Mesenteric fat pad (tissue), 1 donor: Measurements from ENCODE around the gene KAZALD1. TPM values are rescaled to one million over a fixed set of nuclear protein-coding genes. Genes with fewer than 3 reads are reported as not detected.
A peak's percentile ranks its signal among the peaks of the same experiment; 100 is the strongest.
"Not testable (repeated sequence)": the region's sequence is repeated elsewhere in the genome, so short reads cannot be mapped to it uniquely, and the experiment has no call there.

Source experiments
- DNase-seq: peaks from one replicate; pipeline ENCODE4 v3.0.0-alpha.2; 2020; ENCODE audit warnings: low spot score
- total RNA-seq: library from RNA; stranded (reverse); fragmentation: NEBNext Ultra II Directional; extraction: Animal tissue kit (Norgen Biotek cat#: 25700); gene quantifications from one replicate; pipeline ENCODE4 v1.2.1, GENCODE V29; 2021
- donor health status: DM: yes; HTN: yes; CAD: no.

Gene KAZALD1
- total RNA-seq, 1 donor from 2014 or later = 1.9 TPM

DNA sequence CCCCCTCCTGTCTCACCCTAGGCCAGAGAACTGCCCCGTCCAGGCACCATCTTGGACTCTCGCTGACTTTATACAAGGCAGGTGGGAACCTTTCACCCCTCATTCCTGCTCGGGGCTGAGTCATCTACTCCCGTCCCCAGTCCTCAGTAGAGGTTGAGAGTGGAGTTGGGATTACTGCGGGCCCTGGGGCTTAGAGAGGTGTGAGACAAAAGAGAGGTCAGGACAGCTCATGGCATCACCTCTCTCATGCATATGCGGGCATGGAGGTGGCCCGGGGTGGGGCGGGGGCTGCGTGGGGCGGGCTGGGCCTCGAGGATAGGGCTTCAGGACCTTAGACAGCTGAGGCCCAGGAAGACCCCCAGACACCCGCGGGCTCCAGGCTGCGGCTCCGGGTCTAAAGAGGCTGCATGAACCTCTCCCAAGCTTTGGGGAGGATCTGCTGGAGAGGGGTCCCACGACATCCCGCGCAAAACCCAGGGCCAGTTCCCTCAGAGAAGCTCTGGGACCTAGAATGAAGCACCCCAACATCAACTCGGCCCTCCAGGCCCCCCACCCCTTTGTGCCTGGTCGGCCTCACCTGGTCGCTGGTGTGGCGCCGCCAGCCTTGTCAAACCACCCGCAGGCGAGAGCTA is 31.2 kb upstream of the KAZALD1 start:
- DNase-seq = no peak

DNA sequence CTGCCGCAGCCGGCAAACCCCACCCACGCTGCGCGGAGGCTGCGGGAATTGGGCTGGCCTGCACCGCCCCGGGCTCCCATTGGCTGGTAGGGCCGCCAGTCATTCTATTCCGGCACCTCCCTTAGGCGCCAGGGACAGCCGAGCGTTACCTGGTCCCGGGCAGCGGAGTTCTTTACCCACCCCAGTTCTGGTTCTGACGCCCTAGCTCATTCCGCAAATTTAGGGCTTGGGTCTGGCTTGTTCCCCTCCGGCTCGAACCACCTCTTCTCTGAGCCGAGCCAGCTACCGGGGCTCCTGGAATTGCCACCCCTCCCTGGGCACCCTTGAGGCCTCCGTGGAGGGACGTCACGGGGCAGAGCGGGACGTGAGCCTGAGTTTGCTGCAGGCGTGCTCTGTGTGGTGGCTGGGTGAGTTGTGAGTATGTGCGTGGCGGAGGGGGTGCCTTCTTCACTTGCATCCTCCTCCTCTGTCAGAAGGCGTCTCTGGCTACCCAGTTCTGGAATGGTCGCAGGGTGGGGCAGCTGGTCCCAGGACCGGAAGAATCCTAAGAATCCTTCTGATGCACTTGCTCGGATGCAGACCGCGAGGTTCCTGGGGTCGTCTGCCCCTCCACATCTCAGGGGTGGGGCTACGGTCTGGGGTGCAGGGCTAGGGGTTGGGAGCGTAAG is 30.5 kb upstream of the KAZALD1 start, which contains the start of the genes PDZD7 and SFXN3:
Gene PDZD7 (minus strand): TSS at position 2 of the 668 bp plus-strand sequence. CDS start 910 bp downstream, outside the sequence.
Gene SFXN3 (plus strand): TSS at position 107 of the 668 bp plus-strand sequence. CDS start 3,461 bp downstream, outside the sequence.
- DNase-seq = peak; percentile 98

DNA sequence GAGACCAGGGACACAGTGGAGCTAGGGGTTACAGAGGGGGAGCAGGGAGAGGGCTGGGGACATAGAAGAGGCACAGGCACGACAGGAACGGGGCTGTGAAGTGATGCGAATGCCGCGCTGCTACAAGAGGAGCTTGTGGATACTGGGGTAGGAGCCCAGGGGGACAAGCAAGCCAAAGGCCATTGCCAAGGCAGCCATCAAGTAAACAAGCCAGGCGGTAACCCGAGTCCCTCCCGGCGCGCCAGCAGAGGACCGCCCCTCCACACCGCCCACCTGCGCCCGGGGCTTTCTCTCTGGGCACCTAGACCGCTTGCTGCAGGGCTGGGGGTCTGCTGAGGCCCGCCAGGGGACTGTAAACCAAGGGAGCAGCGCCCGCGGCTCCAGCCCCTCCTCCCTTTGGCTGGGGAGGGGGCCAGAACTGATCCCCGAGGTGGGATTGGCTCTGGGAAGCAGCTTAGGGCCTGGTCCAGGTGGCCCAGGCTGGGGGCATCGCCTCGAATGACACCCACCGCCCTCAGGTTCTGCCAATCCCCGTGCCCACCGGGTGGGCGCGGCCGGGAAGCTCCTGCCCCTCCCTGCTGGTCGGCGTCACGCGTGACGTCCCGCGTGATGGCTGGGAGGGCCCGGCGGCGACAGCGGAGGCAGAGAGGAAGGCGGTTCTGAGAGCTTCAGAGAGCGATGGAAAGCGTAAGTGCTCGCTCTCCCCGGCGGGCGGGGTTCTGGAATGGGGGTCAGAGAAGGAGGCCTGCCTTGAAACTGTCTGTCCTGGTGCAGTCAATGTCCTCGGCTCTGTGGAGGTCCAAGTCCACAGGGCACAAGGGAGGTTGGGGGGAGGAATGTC is 29.8 kb upstream of the KAZALD1 start:
- peak; percentile 94 for DNase-seq

DNA sequence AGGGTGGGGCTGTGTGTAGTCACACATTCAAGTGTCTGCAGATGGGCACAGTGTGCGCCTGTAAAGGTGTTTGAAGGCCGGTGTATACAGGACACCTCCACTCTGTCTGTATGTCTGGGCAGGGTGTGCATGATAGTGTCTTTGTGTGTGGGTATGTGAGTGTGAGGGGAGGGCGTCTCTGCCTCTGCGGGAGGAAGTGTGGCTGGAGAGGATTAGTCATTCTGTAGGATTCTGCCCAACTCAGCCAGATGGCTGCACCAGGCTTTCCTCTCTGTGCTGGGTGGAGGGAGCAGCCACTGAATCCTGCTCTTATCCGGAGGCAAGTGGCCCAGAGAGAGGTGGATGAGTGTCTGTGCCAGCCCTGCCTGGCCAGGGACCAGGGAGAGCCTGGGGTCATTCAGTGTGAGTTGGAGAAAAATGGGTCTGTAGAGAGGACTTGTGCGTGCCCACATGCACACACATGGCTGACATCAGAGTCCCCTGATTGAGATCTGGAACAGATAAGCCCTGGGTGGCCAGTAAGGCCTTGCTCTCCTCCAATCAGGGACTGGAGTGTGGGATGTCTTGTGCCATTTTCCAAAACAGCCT is 29.1 kb upstream of the KAZALD1 start:
- no peak for DNase-seq

DNA sequence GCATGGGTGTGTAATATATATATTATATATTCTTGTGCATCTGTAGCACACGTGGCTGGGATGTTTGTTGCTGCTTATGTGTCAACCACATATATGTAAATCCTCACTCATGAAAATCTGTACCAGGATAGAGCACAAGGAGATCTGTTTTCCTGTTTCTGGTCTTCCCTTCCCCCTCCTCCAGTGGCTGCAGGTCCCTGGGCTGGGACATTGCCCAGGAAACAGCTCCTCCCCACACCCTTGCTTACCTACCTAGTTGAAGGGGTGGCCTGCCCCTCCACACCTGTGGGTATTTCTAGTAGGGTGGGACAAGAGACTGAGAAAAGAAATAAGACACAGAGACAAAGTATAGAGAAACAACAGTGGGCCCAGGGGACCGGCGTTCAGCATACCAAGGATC is 28.5 kb upstream of the KAZALD1 start:
- DNase-seq = no peak

DNA sequence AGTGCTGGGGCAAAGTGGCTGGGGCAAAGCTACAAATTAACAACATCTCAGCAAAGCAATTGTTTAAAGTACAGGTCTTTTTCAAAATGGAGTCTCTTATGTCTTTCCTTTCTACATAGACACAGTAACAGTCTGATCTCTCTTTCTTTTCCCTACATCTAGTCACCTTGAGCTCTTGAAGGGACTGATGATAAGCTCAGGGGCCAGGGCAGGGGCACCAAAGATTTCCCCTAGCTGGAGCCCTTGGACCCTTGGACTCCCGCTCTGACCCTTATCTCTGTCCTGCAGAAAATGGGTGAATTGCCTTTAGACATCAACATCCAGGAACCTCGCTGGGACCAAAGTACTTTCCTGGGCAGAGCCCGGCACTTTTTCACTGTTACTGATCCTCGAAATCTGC is 27.4 kb upstream of the KAZALD1 start:
- DNase-seq = not testable (repeated sequence)

DNA sequence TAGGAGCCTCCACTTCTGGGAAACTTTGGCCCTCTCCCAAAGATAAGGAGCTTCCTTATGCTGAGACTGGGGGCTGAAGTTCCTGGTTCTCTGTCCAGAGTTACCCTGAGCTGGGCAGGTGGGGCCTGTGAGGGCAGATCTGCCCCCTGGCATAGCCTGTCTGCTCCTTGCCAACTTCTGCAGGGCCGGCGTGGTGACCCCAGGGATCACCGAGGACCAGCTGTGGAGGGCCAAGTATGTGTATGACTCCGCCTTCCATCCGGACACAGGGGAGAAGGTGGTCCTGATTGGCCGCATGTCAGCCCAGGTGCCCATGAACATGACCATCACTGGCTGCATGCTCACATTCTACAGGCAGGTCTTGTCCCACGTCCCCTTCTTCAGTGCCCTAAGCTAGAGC is 26.5 kb upstream of the KAZALD1 start:
- DNase-seq = no peak

DNA sequence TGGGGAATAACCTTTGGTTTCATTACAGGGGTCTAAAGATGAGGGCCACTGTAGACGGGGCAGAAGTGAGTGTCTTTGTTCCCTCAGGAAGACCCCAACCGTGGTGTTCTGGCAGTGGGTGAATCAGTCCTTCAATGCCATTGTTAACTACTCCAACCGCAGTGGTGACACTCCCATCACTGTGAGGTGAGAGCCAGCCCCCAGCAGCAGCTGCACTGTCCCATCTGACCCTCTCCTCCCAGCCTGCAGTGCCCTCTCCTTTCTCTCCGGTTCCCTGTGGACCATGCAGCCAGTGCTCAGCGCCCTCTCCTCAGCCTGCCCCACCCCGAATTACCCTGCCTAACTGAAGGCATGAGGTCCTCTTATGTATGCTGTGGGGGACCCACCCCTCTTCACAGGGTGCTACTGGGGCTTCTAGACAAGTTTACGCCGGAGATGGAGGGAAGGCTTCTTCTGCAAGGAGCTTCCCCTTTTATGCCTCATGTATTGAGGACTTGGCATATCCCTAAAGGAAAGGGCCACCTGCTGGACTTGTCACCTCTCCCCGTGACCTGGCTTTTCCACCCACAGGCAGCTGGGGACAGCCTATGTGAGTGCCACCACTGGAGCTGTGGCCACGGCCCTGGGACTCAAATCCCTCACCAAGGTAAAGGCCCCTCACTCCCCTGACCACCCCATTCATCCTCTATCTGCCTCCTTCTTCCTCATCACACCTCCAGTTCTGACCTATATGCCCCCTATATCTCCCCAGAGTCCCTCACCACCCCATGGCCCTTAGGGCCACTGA is 25.7 kb upstream of the KAZALD1 start:
- DNase-seq = no peak

DNA sequence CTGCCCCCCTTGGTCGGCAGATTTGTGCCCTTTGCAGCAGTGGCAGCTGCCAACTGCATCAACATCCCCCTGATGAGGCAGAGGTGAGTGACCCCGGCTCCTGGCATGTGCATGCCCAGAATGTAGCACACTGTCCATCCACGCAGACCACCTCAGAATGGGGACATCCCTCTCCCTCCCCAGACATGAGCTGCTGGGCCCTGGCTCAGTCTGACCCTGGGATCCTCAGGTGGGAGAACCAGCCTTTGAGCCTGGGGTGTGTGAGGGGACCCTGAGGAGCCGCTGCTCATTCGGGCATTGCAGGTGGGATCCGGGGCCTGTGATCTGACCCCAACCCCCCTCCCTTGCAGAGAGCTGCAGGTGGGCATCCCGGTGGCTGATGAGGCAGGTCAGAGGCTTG is 25.1 kb upstream of the KAZALD1 start:
- no peak for DNase-seq

DNA sequence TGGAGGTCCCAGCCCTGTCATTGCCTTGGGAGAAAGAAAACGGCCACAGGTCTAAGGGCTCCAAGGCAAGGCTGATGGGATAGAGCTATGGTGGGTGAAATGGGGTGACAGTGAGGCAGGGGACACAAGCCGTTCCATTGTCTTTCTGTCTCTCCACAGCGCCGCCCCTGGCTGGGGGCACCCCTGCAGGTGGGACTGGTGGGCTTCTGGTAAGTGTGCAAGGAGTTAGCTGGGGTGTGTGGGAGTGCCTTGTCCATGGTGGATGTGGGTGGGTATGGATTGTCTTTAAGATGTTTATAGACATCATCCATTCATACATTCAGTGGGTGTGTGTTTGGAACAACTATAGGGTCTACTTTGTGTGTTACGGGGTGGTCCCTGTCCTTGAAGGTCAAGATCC is 23.3 kb upstream of the KAZALD1 start:
- no peak for DNase-seq

DNA sequence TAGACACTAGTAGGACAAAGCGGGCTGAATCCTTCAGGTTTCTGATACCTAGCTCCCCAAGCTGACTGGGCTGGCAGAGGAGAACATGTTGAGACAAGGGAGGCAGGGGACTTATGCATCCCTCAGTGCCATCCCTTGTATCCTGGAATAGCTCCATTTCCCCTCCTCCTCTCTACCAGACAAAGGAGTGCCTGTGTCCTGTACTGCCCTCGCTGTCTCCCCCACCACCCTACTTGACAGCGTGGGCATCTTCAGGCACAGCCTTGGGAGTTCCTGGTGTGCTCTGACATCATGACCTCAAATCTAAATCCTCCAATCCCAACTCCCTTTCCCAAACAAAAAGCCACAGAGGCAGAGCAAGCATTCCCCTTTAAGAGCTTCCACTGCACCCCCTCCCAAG is 21.7 kb upstream of the KAZALD1 start:
- DNase-seq = no peak

DNA sequence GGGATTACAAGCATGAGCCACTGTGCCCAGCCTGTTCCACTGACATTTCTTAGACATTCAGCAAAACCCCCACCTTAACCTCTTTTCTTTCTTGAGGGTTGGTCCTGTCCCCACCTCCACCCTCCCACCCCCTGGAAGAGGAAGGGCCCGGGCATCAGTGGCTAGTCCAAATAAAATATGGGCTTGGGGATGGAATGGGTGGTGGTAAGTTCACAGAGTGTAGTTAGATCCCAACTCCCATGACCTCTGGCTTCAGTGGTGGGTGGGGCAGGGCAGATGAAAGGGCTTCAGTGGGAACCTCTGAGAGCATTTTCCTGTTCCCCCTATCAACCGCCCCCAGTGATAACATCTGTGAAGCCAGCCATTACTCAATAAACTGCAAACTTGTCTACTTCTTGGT is 20.9 kb upstream of the KAZALD1 start:
- DNase-seq = no peak

DNA sequence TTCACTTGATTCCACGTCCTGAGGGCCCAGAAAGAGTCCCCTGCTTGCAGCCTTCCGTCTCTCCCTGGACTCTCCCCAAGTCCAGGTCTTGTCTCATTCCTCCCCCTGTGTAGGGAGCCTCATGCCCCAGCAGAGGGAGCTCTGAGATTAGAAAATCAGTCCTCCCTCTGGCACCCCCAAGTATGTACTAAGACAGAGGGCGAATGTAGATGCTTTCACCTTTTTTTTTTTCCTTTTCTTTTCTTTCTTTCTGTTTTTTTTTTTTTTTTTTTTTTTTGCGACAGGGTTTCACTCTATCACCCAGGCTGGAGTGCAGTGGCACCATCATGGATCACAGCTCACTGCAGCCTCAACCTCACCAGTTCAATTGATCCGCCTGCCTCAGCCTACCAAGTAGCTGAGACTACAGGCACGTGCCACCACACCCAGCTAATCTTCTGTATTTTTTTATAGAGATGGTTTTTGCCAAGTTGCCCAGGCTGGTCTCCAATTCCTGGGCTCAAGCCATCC is 20.5 kb upstream of the KAZALD1 start:
- no peak for DNase-seq

DNA sequence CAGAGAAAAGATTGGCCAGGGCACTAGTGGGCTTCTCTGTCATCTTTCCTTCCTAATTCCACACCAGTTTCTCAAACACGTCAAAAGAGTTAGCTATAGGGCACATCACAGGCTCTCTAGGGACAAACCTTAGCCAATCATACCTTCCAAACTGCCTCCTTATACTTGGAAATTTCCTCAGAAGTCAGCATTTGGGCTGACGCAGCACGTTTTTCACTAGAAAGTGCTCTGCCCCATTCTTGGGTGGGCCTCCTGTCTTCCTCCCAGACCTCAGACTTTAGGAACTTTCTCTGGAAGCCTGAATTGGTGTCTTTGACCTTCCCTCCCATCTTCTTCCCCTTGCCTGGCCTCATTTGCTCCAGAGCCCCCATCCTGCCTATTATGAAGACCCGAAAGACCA is 19.7 kb upstream of the KAZALD1 start:
- DNase-seq = no peak

DNA sequence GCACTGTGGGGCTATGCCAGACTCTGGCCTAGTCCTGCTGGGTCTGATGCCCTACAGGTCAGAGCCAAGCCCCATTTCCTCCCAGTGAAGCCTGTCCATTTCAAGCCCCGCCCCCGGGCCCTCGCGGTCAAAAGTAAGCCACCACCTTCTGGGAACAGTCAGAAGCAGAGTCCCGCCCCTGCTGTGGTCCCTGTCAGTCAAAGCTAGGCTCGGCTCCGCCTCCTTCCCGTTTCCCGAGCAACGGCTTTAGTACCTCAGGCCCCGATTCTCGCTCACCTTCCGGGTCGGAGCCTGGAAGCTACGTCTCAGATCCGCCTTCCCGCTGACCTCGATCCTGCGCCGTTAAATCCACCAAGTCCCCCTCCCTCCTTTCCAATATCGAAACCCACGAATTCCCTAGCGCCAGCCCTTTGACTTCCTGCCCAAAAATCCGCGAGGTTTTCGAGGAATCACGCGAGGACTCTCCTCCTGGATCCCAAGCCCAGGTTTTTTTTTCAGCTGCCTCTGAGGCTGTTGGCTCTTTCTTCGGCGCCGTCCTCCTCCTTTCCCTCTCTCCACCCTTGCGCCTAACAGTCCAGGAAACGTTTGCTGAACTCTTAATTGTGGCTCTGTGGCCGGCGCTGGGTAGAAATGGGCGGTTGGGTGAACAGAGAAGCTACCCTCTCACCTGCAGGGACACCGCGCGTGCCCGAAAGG is 19.0 kb upstream of the KAZALD1 start:
- DNase-seq = peak; percentile 97

DNA sequence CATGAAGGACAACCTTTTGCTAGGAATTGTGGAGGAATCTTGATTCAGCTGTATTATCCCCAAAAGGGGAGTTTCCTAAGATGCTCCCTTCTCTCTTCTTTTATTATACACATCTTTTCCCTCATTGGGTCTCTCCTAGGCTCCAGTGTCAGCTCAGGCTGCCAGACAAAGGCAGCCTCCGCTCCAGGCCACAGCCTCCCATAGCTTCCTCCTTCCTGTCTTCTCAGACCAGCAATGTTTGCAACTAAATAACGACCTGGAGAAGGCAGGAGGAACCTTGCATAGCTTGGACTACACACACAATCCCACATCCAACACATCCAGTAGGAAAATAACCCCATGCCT is 18.5 kb upstream of the KAZALD1 start:
- no peak for DNase-seq

DNA sequence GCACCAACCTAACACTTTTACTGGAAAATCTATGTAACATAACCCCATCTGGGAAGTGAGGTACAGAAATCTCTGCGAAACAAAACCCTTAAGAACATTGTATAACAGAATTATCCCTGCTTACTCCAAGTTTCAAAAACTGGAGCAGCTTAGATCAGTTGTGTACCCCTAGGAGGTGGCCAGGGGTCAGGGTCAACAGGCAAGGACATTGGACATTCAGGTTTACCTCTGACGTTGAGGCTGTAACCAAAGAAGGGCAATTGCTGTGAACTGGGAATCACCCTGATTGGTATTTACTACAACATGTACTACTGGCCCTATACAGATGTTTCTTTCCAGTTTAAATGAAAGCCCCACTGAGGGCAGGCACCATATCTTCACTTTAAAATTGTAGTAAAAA is 17.7 kb upstream of the KAZALD1 start:
- DNase-seq = no peak

DNA sequence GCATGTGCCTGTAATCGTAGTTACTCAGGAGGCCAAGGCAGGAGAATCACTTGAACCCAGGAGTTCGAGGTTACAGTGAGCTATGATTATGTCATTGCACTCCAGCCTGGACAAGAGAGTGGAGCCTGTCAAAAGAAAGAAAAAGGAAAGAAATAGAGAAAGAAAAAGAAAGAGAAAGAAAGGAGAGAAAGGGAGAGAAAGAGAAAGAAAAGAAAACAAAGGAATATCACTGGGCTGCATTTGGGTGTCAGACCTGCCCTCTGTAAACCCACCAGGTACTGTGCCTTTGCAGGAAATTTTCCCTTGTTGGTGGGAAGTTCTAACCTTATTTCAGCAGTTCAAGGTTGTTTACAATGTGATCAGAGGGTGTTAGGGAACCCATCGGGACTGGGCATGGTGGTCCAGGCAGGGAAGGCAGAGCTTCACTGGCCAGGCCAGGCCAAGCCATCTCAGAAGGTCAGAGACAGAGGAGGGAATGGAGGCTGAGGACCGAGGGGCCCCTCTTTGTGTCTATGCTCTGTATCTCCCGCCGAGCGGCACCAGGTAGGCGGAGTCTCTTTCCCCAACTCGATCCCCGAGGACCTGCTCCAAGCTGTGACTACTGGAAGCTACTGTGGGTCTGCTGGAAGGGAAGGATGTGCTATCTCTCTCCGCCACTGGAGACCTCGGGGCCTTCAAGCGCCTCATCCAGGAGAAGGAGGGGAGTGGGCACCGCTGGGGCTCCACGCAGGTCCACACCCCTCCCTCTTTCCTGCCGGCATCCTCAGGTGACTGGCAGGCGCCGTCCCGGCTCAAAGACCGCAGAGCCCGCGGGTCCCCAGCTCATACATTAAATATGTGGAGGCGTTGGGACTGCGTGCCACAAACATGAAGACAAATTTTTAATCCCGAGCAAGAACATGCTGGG is 15.2 kb upstream of the KAZALD1 start:
- DNase-seq = no peak

DNA sequence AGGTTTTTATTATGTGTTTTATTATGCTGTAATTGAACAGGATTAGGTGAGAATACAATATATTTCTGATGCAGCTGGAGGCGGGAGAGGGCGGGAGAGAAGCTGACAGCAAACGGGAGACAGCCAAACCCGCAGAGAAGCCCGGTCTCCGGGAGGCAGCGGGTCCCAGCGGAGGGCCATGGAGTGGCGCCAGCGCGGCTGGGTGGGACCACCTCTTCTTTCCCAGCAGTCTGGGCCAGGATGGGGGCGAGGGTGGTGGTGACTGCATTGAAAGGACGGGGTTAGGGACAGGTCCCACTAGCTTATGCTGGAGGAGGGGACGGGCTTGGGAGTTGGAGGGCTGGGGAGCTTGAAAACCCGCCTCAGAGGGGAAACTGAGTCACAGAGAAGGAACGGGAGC is 14.5 kb upstream of the KAZALD1 start:
- no peak for DNase-seq
